ENCODE results near the gene PRPSAP2.
"Not testable (repeated sequence)": the region's sequence is repeated elsewhere in the genome, so short reads cannot be mapped to it uniquely, and the experiment has no call there.

PRPSAP2 gene

DNA sequence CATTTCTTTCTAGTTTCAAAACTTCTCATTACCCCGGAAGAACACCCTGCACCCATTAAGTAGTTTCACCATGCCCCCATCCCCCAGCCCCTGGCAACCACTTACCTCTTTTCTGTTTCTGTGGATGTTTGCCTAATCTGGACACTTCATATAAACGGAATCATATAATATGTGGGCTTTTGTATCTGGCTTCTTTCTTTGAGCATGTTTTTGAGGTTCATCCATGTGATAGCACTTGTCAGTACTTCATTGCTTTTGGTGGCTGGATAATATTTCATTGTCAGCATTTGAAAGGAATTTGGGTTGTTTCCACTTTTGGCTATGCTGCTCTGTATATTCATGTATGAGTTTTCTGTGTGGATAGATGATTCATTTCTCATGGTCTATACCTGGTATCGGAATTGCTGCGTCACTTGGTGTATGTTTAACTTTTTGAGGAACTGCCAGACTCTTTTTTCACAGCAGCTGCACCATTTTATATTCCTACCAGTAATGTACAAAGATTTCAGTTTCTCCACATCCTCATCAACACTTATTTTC, 64.1 kb downstream of the PRPSAP2 start:
- Histone ChIP-seq H3K9me3 (ENCODE audit: control insufficient read depth, low read length) (no peaks in the 10 kb centered on the region), H3K27me3 (replicated peaks; ENCODE audit: control insufficient read depth, insufficient read depth, low read length) (no peaks in the 10 kb centered on the region), H3K36me3 (ENCODE audit: control insufficient read depth, insufficient read depth, low read length, severe bottlenecking) (peaks cover 18% of the 10 kb centered on the region), H3K4me3 (ENCODE audit: low read length) (no peak overlapping the region), H3K4me1 (ENCODE audit: control insufficient read depth, insufficient read depth, low read length) (peaks cover 23% of the 10 kb centered on the region), H3K9ac (ENCODE audit: low read length) (no peak overlapping the region)
- DNase-seq (ENCODE audit: low read depth): peak; percentile 2

DNA sequence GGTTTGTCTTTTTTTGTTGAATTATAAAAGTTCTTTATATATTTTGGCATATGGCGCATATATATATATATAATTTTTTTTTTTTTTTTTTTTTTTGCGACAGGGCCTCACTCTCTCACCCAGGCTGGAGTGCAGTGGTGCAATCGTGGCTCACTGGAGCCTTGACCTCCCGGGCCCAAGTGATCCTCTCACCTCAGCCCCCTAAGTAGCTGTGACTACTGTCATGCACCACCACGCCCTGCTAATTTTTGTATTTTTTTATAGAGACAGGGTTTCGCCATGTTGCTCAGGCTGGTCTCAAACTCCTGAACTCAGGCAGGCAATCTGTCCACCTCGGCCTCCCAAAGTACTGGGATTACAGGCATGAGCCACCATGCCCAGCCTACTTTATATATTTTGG, 64.7 kb downstream of the PRPSAP2 start:
- not testable (repeated sequence) for H3K9ac ChIP-seq (ENCODE audit: low read length); H3K27me3 ChIP-seq (replicated peaks; ENCODE audit: control insufficient read depth, insufficient read depth, low read length); DNase-seq (ENCODE audit: low read depth); H3K9me3 ChIP-seq (ENCODE audit: control insufficient read depth, low read length); H3K4me3 ChIP-seq (ENCODE audit: low read length)
- Histone ChIP-seq H3K36me3 (ENCODE audit: control insufficient read depth, insufficient read depth, low read length, severe bottlenecking) (peaks cover 23% of the 10 kb centered on the region), H3K4me1 (ENCODE audit: control insufficient read depth, insufficient read depth, low read length) (peaks cover 20% of the 10 kb centered on the region)

DNA sequence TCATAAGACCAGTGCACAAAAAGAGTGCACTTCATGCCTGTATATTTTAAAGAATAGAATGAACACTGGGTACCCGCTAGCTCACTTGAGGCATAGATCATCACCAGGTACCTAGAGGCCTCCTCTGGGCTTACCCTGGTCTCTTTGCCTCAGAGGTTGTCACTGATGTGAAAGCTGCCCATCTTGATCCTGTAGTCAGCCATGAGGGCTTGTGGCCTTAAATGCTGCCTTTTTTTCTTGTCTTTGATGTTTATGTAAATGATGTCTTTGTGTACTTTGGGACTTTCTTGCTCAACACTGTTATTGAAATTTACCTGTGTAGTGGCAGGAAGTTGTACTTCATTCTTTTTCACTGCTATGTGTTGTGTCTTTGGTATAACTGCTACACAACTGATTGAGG, 67.3 kb downstream of the PRPSAP2 start:
- no peak for DNase-seq (ENCODE audit: low read depth)
- Histone ChIP-seq H3K4me3 (ENCODE audit: low read length) (no peak overlapping the region), H3K36me3 (ENCODE audit: control insufficient read depth, insufficient read depth, low read length, severe bottlenecking) (peaks cover 34% of the 10 kb centered on the region), H3K27me3 (replicated peaks; ENCODE audit: control insufficient read depth, insufficient read depth, low read length) (no peaks in the 10 kb centered on the region), H3K9ac (ENCODE audit: low read length) (no peak overlapping the region), H3K9me3 (ENCODE audit: control insufficient read depth, low read length) (no peaks in the 10 kb centered on the region), H3K4me1 (ENCODE audit: control insufficient read depth, insufficient read depth, low read length) (peaks cover 20% of the 10 kb centered on the region)

DNA sequence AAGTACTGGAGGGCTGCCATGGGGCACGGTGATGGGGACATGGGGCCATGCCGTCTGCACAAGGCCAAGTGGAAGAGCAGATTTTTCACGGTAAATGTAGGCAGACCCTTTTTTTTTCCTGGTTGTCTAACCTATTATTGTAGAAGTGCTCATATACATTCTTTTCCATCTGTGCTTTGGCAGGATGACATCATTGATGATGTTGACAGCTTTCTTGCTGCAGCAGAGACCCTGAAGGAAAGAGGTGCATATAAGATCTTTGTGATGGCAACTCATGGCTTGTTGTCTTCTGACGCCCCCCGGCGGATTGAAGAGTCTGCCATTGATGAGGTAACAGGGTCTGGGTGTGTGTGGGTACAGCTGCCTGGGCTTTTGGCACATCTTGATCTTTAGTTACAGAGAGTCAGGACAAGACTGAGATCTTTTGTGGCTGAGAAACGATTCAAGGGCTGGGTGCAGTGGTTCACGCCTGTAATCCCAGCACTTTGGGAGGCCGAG, 70.7 kb downstream of the PRPSAP2 start:
- DNase-seq (ENCODE audit: low read depth): no peak
- Histone ChIP-seq H3K36me3 (ENCODE audit: control insufficient read depth, insufficient read depth, low read length, severe bottlenecking) (peaks cover 53% of the 10 kb centered on the region), H3K9me3 (ENCODE audit: control insufficient read depth, low read length) (no peaks in the 10 kb centered on the region), H3K4me3 (ENCODE audit: low read length) (no peak overlapping the region), H3K27me3 (replicated peaks; ENCODE audit: control insufficient read depth, insufficient read depth, low read length) (no peaks in the 10 kb centered on the region), H3K4me1 (ENCODE audit: control insufficient read depth, insufficient read depth, low read length) (no peaks in the 10 kb centered on the region), H3K9ac (ENCODE audit: low read length) (no peak overlapping the region)

DNA sequence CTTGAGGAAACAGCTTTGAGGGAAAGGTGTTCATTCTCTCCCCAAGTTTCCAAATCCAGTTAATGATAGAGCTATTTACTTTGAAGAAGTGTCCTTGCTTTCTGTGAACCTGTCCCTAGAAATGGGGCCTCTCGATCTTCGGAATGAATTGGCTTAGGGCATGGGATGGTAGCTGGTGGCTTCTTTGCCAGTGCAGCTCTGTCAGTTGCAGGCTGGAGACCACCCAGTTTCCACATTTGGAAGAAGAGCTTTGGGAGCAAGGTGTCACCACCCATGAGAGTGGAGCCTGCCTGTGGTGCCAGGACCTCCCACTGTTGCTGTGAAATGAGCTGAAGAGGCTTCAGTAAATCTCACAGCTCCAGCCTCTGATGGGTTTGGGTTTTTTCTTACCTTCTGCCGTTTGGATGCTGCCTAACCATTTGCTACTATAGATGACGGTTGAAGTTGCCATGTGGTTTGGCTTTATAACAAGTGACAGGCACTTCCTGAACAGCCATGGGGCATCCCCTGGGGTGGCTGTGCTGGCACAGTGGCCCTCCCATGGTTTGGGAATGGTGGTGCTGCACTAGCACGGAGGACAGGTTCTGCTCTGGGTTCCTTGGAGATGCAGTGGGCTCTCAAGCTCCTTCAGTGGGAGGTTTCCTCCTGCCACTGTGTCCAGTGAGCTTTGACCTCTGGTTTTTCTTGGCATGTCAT, 74.6 kb downstream of the PRPSAP2 start:
- Histone ChIP-seq H3K4me1 (ENCODE audit: control insufficient read depth, insufficient read depth, low read length) (no peaks in the 10 kb centered on the region), H3K9me3 (ENCODE audit: control insufficient read depth, low read length) (no peaks in the 10 kb centered on the region), H3K36me3 (ENCODE audit: control insufficient read depth, insufficient read depth, low read length, severe bottlenecking) (peaks cover 40% of the 10 kb centered on the region), H3K27me3 (replicated peaks; ENCODE audit: control insufficient read depth, insufficient read depth, low read length) (no peaks in the 10 kb centered on the region), H3K4me3 (ENCODE audit: low read length) (no peak overlapping the region), H3K9ac (ENCODE audit: low read length) (no peak overlapping the region)
- no peak for DNase-seq (ENCODE audit: low read depth)

DNA sequence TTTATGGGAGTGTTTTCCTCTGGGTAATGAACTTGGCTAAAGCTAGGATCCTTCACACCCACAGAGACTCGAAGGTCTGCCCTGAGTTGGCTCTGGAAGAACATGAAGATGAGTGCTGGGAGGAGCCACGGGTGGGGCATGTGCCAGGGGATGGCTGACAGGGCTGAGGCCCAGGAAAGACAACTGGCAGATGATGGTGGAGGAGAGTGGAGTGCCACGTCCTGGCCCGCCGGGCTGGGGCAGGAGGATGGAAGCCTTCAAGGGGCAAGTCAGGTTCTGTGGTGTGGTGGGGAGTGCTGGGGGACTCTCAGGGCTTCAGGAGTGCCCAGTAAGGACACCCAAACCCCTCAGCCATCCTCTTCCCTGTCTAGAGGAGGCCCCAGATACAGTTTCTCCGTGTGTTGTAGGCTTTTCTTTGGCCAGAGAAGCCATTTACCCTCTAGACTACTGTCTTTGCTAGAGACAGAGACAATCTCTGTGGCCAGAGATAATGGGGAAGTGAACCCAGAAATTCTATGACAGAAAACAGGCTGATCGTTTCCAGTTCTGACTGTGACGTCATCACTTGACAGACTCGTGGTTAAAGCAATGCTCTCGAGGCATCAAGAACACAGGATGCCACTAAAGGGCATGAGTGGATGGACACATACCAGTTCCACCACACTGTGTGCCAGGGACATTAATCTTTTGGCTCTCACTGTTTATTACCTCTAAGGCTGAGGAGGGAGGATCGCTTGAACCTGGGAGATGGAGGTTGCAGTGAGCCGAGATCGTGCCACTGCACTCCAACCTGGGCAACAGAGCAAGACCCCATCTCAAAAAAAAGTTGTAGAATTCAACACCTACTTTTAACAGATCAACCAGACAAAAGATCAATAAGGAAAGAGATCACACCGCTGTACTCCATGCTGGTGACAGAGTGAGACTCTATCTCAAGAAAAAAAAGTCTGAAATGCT, 75.4 kb downstream of the PRPSAP2 start:
- H3K9ac ChIP-seq (ENCODE audit: low read length): no peak overlapping the region
- DNase-seq (ENCODE audit: low read depth): no peak
- no peaks in the 10 kb centered on the region for H3K9me3 ChIP-seq (ENCODE audit: control insufficient read depth, low read length)
- no peaks in the 10 kb centered on the region for H3K4me1 ChIP-seq (ENCODE audit: control insufficient read depth, insufficient read depth, low read length)
- H3K36me3 ChIP-seq (ENCODE audit: control insufficient read depth, insufficient read depth, low read length, severe bottlenecking): peaks cover 33% of the 10 kb centered on the region
- no peak overlapping the region for H3K4me3 ChIP-seq (ENCODE audit: low read length)
- no peaks in the 10 kb centered on the region for H3K27me3 ChIP-seq (replicated peaks; ENCODE audit: control insufficient read depth, insufficient read depth, low read length)

DNA sequence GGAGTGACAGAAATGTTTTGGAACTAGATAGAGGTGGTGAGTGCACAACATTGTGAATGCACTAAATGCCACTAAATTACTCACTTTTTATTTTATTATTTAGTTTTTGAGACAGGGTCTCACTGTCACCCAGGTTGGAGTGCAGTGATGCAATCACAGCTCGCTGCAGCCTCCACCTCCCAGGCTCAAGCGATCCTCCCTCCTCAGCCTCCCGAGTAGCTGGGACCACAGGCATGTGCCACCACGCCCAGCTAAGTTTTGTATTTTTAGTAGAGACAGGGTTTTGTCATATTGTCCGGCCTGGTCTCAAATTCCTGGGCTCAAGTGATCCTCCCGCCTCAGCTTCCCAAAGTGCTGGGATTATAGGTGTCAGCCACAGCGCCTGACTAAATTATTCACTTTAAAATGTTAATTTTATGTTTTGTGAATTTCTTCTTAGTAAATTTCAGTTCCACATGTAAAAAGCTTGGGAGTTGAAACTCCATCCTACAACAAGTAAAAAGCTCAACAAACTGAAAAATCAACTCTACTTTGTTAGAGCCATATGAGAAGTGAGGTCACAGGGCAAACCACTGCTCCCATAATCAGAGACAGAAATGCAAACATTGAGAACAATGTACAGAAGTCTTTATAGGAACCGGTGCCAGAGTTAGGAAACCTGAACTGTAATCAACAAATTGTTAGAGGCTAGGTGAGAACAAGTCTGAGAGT, 80.2 kb downstream of the PRPSAP2 start:
- no peaks in the 10 kb centered on the region for H3K9me3 ChIP-seq (ENCODE audit: control insufficient read depth, low read length)
- H3K4me1 ChIP-seq (ENCODE audit: control insufficient read depth, insufficient read depth, low read length): no peaks in the 10 kb centered on the region
- no peak for DNase-seq (ENCODE audit: low read depth)
- no peaks in the 10 kb centered on the region for H3K36me3 ChIP-seq (ENCODE audit: control insufficient read depth, insufficient read depth, low read length, severe bottlenecking)
- H3K9ac ChIP-seq (ENCODE audit: low read length): no peak overlapping the region
- H3K27me3 ChIP-seq (replicated peaks; ENCODE audit: control insufficient read depth, insufficient read depth, low read length): peaks cover 10% of the 10 kb centered on the region
- no peak overlapping the region for H3K4me3 ChIP-seq (ENCODE audit: low read length)

DNA sequence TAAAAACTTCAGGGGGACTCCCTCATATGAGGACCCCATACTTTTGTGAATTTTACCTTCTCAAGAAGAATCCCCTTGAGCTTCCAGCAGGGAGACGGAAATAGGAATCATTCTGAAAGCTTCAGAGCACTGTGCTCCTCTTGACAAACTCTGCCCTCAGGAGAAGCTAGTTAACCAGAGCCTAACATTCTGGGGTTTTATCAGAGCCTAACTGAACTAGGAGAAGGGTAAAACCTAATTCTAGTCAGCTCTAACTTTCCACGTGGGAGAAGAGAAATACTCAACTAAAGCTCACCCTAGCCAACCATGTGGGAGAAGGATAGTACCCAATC, 80.7 kb downstream of the PRPSAP2 start:
- Histone ChIP-seq H3K9me3 (ENCODE audit: control insufficient read depth, low read length) (no peaks in the 10 kb centered on the region), H3K36me3 (ENCODE audit: control insufficient read depth, insufficient read depth, low read length, severe bottlenecking) (no peaks in the 10 kb centered on the region), H3K4me3 (ENCODE audit: low read length) (no peak overlapping the region), H3K27me3 (replicated peaks; ENCODE audit: control insufficient read depth, insufficient read depth, low read length) (peaks cover 10% of the 10 kb centered on the region), H3K4me1 (ENCODE audit: control insufficient read depth, insufficient read depth, low read length) (no peaks in the 10 kb centered on the region), H3K9ac (ENCODE audit: low read length) (no peak overlapping the region)
- no peak for DNase-seq (ENCODE audit: low read depth)

DNA sequence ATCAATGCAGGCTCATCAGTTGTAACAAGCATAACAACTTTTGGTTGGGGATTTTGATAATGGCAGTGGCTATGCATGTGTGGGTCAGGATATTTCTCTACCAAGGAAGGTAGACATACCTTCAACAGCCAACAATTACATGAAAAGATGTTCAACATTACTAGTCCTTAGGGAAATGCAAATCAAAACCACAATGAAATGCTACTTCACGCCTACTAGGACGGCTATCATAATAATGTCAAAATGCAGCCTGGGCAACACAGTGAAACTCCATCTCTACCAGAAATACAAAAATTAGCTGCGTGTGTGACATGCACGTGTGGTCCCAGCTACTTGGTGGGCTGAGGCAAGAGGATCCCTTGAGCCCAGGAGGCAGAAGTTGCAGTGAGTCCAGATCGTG, 86.7 kb downstream of the PRPSAP2 start:
- no peak overlapping the region for H3K4me3 ChIP-seq (ENCODE audit: low read length)
- H3K27me3 ChIP-seq (replicated peaks; ENCODE audit: control insufficient read depth, insufficient read depth, low read length): peaks cover 44% of the 10 kb centered on the region
- H3K36me3 ChIP-seq (ENCODE audit: control insufficient read depth, insufficient read depth, low read length, severe bottlenecking): no peaks in the 10 kb centered on the region
- H3K9ac ChIP-seq (ENCODE audit: low read length): no peak overlapping the region
- peaks cover 5% of the 10 kb centered on the region for H3K9me3 ChIP-seq (ENCODE audit: control insufficient read depth, low read length)
- no peak for DNase-seq (ENCODE audit: low read depth)
- peaks cover 6% of the 10 kb centered on the region for H3K4me1 ChIP-seq (ENCODE audit: control insufficient read depth, insufficient read depth, low read length)

DNA sequence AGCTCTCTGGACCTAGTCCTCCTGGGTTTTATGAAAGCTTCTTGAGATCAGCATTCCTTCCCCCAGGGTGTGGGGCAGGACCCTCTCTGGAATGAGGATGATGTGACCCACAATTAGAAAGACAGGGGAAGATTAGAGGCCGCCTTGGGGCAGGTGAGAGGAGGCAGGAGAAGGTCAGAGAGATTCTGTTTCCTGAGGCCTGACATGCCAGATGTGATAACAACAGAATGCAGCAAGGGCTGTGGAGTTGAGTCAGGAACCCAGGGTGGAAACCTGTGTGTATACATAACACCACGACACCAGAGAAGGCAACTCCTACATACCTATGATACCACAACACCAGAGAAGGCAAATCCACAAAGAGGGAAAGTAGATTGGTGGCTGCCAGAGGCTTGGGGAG, 88.6 kb downstream of the PRPSAP2 start:
- Histone ChIP-seq H3K4me1 (ENCODE audit: control insufficient read depth, insufficient read depth, low read length) (peaks cover 8% of the 10 kb centered on the region), H3K27me3 (replicated peaks; ENCODE audit: control insufficient read depth, insufficient read depth, low read length) (peaks cover 57% of the 10 kb centered on the region), H3K9me3 (ENCODE audit: control insufficient read depth, low read length) (peaks cover 5% of the 10 kb centered on the region), H3K4me3 (ENCODE audit: low read length) (no peak overlapping the region), H3K36me3 (ENCODE audit: control insufficient read depth, insufficient read depth, low read length, severe bottlenecking) (no peaks in the 10 kb centered on the region), H3K9ac (ENCODE audit: low read length) (no peak overlapping the region)
- no peak for DNase-seq (ENCODE audit: low read depth)

DNA sequence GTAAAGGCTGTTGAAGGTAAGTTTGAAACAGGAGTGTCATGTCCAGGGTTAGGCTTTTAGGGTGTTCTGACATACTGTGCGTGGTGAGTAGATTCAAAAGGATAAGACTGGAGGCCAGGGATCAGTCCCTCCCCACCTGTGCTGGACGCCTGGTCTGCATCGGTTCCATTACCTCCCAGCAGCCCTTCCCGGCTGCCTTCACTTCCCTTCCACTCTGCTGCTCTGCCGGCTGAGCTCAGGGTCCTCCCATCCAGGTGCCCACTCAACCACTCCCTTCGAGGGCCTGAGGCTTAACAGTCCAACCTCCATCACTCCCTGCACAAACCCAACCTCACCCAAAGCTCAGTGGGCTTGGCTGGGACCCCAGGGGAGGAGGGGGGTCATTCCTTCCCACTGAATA, 89.9 kb downstream of the PRPSAP2 start:
- no peak overlapping the region for H3K4me3 ChIP-seq (ENCODE audit: low read length)
- DNase-seq (ENCODE audit: low read depth): no peak
- H3K9ac ChIP-seq (ENCODE audit: low read length): no peak overlapping the region
- H3K36me3 ChIP-seq (ENCODE audit: control insufficient read depth, insufficient read depth, low read length, severe bottlenecking): no peaks in the 10 kb centered on the region
- H3K4me1 ChIP-seq (ENCODE audit: control insufficient read depth, insufficient read depth, low read length): peaks cover 8% of the 10 kb centered on the region
- H3K9me3 ChIP-seq (ENCODE audit: control insufficient read depth, low read length): peaks cover 5% of the 10 kb centered on the region
- H3K27me3 ChIP-seq (replicated peaks; ENCODE audit: control insufficient read depth, insufficient read depth, low read length): peaks cover 54% of the 10 kb centered on the region

Data from adipocyte (in vitro differentiated cells).